Measurements from ENCODE around the gene RAD50.
A peak's percentile ranks its signal among the peaks of the same experiment; 100 is the strongest.

DNA sequence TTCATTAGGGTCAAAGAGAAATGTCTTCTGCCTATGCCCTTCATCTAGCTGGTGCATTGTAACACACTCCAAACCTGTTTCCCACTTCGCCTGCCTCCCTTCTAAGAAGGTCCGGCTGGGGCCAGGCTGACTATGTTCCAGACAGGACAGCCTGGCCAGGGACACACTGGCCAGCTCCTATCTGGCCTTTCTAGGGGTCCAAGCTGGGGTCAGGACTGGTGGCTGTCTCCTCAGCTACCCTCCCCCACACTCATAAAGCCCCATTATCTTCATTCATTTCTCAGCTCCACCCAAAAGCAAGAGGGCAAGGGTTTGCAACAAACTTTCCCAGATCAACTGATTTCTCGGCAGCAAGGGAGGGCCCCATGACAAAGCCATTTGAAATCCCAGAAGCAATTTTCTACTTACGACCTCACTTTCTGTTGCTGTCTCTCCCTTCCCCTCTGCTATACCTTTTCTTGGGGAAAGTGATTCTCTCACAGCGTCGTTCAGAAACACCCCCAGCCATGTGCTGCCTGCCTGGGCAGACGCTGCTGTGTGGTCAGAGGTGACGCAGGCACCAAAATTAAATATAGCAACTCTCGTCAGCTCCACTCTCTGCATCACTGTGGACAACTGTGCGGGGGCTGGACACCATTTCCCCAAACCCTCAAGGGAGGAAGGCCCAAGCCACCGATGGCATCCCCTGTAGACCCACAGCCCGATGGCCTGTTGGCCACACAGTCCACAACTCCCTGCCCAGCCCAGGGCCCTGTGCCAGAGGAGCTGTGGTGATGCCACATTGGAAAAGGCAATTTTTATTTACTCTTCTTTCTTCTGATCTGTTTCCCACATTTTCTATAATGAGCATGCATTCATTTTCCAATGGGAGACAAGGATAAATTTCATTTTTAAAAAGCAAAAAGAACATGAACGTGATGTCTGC lies 107.3 kb downstream of the RAD50 start:
- TF ChIP-seq, protein P1, sequence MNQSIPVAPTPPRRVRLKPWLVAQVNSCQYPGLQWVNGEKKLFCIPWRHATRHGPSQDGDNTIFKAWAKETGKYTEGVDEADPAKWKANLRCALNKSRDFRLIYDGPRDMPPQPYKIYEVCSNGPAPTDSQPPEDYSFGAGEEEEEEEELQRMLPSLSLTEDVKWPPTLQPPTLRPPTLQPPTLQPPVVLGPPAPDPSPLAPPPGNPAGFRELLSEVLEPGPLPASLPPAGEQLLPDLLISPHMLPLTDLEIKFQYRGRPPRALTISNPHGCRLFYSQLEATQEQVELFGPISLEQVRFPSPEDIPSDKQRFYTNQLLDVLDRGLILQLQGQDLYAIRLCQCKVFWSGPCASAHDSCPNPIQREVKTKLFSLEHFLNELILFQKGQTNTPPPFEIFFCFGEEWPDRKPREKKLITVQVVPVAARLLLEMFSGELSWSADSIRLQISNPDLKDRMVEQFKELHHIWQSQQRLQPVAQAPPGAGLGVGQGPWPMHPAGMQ (IDR thresholded peaks at IDR 0.05; ENCODE audit: borderline replicate concordance): no peak
- TF ChIP-seq ZBTB11 (CRISPR knock-in tag; IDR thresholded peaks at IDR 0.05): no peak
- TF ChIP-seq CTCF (IDR thresholded peaks at IDR 0.05 in 2 of 3, conservative IDR thresholded peaks at IDR 0.05 in 1 of 3; ENCODE audit: control insufficient read depth in 2 of 3, extremely low read depth in 1 of 3, insufficient read depth in 1 of 3, low read depth in 3 of 3, low read length in 3 of 3): no peak
- TF ChIP-seq POLR2A (IDR thresholded peaks at IDR 0.05; ENCODE audit: low read depth, low read length): no peak; the same call in 1 of the 2 replicates
- TF ChIP-seq SMC3 (IDR thresholded peaks at IDR 0.05; ENCODE audit: borderline replicate concordance, low read length): 0 out of 2 replicates have a peak, but pooled peaks have one; percentile 29
- peak; percentile 56 for TF ChIP-seq POLR2AphosphoS5 (IDR thresholded peaks at IDR 0.05; ENCODE audit: low read length)

Measured in GM12878 (cell line).